Activated CD8-positive, alpha-beta memory T cell treated with anti-CD3 and anti-CD28 coated beads for 24 hours (primary cell): ENCODE data around the gene SLC24A4.

Experiments used
- DNase-seq: peaks from one replicate; pipeline ENCODE4 v3.0.0-alpha.2; 2020

The SLC24A4 gene

DNA sequence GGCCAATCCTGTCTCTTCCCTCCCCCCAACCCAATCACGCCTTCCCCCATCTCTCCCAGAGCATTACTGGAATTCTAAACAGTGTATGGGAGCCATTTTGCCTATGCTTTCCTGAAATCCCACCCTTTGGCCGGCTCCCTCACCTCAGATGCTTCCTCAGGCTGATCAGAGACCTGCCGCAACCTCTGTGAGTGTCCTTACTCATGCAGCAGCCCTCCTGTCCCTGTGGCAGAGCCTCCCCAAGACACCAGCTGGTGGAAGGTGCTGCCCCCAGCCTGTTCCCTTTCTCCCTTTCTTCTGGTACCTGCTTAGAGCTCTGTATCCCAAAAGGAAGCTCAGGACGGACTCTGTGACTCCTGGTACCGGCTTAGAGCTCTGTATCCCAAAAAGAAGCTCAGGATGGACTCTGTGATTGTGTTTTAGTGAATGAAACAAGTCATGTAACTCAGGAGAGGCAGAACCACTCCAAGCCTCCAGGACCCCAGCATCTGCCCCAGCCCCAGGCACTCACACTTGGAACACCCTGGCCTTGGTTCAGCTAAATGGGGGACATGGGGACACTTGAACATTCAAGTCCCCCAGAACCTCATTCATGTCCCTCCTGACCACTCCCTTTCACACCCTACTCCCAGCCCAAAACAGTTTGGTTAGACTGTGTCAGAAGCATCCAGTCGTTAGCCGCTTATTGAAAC lies 161.3 kb downstream of the SLC24A4 start:
- no peak for DNase-seq

DNA sequence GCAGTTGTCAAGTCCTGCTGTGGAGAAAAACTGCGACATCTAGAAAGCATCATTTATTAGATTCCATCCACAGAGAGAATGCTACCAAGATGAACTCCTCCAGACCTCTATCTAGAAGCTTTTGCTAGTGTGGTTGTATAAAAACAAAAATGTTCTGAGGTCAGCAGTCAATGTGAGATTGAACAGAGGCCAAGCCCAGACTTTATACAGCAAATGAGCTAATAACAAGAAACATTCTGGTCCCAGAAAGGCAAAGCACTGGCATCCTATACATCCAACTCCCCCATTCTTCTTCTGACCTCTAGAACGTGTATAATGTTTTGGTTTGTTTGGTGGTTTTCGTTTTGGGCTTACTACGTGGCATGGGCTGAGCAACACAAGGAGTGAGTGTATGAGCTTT lies 163.9 kb downstream of the SLC24A4 start:
- DNase-seq: no peak

DNA sequence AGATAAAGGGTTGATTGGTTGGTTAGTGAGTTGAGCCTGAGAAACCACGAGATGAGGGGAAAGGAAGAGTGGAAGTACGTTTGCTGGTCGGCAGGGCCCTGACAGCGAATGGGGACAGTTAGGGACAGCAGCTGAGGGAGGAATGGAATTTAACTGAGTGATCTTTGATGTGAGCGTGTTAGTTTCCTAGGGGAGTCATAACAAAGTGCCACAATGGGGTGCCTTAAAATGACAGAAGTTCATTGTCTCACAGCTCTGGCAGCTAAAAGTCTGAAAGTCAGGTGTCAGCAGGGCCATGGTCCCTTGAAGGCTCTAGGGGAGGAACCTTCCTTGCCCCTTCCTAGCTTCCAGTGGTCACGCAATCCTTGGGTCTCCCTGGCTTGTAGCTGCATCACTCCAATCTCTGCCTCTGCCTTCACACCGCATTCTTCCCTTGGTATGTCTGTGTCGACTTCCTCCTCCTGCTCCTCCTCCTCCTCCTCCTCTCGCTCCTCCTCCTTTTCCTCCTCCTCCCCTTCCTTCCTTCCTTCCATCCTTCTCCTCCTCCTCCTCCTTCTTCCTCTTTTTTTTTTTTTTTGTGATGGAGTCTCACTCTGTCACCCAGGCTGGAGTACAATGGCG lies 164.7 kb downstream of the SLC24A4 start:
- DNase-seq: no peak

DNA sequence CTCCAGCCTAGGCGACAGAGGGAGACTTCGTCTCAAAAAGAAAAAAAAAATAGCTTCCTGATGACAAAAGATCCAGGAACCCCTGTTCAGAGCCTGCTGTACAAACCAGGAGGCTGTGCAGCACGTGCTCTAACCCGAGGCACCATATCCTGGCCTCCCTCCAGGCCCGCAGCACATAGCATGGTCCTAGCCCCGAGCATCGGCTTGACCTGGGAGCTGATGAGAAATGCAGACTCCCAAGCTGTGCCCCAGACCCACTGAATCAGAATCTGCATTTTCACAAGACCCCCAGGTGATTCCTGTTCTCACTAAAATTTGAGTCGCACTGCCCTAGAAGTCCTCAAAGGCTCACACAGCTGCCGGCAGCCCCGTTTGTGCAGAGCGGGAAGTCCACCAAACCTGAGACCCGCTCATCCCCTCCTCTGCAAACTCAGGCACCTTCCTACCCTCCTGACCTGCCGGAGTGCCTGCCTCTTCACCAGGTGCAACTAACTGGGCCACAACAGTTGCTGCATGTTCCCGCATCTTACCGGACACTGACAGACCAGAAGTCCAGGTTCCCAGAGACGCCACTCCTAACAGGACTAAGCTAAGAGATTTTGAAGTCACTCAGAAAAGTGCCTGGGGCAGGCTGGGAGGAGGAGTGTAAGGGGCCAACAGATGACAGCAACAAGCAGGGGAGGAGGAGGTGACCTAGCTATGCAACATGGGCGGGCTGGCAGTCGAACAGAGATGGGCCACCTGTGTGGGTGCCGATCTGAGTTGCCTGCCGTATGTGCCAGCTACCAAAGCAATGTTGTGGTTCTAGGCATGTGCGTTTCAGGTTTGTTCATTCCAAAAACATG lies 166.7 kb downstream of the SLC24A4 start:
- DNase-seq: no peak

DNA sequence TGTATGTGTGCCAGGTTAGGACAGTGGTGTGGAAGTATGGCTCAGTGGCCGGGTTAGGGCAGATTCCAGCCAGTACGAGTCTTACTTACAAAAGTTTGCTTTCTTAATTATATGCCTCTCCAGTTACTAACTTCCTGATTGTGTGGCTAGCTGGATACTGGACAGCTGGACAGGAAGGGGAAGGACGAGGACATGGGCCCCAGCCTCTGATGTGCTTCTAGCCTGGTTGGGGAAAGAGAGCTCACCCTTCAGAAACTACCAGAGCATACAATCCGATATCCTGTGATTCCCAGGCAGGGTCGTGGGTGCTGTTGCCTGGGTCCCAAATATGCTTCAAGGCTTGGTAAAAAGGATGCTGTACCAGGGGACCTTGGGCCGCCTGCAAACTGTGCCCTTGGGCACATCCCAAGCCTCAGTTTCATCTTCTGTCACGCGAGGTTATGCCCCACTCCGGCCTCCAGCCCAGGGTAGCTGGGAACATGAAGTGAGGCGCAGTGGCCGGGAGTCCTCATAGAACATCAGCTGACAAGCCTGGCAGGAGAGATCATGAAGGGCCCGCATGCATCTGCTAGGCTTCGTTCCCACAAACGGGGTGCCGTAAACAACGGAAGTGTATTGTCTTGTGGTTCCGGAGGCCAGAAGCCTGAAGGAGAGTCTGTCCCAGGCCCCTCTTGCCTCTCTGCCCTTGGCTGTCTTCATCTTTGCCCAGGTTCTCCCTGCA lies 167.4 kb downstream of the SLC24A4 start:
- no peak for DNase-seq

DNA sequence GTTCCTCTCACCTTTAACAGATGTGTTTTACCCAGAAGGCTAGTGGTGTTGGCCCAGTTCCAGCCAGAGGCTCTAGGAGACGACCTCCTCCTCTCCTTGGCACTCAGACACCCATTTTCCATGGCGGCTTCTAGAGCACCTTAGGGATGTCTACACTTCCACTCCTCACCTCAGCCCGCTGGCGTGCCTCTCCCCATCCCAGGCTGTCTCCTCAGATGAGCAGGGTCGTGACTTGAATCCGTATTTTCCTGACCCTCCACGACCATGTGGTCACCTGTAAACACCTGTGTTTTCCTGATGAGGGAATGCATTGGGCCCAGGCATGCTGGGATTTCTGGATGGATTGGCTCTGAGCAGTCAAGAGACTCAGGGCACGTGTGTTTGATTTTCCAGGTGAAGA lies 168.8 kb downstream of the SLC24A4 start:
- DNase-seq: no peak

DNA sequence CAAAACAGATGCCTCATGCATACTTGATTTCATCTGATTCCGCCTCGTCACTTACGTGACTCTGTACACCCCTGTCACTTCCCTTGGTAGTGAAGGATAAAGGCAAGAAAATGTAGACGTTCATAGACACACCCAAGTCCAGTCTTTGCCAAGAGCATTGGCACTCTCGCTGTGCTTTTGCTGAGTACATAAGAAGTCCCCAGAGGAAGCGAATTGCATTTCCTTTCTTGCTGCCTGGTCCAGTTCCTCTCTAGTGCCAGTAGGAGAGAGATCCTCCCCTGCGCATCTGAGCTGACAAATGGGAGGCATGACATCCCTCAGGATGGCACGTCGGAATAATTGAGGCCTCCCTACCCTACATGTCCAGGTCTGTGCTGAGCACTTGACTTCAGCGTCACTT lies 169.3 kb downstream of the SLC24A4 start:
- DNase-seq: no peak

DNA sequence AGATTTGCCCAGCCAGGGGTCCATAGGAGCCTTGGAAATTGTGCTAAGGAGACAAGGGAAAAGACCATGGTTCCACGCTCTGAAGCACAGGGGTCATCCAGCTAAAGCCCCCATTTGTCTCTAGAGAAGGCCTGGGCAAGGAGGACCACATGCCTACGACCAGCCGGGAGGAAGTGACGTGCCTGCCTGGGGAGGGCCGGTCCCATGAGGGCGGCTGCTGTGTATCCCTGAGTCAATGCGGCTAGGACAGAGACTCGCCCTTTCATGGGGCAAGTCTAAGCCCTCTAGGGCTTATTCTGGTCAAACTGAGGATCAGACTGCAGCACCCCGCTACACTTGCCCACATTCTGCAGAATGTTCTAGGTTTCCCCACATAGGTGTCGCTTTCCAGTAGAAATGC lies 170.1 kb downstream of the SLC24A4 start:
- no peak for DNase-seq

DNA sequence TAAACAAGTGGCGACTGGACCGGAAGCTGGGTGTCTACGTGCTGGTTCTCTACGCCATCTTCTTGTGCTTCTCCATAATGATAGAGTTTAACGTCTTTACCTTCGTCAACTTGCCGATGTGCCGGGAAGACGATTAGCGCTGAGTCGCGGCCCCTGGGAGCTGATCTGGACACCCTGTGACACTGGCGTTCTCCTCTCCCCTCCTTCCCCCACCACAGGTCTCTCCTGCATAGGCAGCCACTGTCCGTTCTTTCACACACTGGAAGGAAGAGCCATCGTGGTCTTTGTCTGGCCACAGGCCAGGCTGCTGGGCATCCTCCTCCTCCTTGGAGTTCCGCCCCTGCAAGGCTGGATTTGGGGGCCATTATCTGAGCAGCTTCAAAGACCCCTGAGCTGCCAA lies 170.5 kb downstream of the SLC24A4 start:
- no peak for DNase-seq

DNA sequence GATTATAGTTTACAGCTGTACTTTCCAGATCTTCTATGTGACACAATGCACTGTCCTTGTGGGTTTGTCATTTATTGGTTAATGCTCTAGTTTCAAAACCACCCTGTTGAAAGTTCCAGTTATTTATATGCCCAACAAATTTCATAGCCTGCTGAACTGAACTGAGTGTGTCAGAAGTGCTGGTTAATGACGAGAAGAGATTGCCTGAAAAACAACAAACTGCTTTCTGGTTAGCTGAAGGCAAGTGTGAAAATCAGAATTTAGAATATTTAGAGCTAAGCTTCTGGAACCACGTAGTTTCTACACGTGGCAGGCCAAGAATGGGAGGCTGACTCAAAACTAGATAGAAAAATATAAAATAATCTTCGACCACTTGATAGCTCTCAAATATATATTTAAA lies 171.5 kb downstream of the SLC24A4 start:
- DNase-seq: no peak

DNA sequence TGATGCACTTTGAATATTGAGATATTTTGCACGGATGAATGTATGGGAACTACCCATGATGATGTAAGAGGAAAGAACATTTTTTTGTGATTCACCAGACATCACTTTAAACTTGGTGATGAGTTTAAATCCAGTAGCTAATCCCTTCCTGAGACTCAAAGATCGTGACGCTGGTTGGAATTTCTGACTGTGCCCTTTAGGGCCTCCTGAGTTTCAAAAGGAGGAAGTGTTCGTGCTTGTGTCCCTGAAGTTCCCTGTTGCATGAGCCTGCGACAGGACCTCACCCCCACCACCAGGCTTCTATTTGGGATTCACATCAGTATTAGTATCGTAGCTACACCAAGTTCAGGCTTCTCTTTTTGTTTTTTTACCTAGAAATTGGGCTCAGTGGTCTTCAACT lies 172.1 kb downstream of the SLC24A4 start:
- DNase-seq: peak; percentile 24

DNA sequence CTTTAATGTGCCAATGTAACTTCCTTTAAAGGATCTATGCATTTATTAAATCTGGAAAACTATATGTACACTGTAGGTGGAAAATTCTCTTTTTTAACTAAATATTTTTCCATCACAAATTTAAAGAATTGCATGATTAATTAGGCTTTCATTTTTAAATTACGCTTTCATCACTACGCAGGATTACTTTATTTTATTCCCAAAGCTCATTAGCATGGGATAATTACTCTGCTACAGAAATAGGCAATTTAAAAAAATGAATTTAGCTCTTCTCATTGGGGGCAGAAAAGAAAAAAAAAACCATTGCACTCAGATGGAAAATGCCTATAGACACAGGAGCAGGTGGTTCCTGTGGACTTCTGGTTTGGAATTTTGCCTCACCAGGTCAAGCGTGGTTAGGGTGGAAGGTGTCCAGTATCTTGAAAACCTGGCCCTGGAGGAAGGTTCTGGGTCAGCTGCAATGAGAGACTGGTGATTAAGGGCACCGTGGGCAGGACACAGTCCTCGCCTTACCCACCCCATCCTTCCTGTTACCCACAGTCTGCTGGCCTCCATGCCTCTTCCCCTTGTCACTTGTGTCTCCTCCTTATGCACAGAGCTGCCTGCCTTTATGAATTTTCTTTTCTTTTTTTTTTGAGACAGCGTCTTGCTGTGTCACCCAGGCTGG lies 173.4 kb downstream of the SLC24A4 start:
- DNase-seq: peak; percentile 26

DNA sequence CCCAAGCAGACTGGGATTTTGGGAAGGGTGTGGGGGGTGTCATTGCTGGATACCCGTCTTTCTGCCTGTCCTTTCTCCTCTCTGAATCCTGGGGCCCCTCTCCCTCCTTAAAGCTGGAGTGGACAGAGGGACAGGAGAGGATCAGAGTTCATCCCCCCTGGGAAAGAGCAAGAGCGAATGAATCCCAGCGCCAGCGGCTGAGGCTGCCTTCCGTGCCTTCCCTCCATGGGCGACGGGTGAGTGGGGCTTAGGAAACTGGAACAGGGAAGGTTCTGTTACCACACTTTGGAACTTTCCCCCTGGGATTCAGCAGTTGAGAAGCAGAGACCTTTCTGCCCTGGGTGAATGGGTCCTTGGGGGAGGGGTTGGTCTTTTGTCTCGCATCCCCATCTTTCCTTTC lies 174.4 kb downstream of the SLC24A4 start:
- peak; percentile 45 for DNase-seq

DNA sequence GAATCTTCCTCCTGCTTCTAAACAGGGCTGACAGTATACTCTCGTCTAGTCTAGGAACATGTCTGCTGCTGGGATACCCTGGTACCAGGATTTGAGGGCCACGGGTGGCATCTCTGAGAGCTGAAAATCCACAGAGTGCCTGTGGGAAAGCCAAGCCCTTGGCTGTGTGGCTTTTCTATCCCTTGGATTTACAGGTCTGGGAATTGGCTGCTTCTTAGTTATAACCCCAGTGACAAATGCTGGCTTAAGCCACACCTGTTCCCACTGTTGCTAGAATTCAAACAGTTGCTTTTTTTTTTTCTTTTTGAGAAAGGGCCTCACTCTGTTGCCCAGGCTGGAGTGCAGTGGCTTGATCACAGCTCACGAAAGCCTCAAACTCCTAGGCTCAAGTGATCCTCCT lies 176.3 kb downstream of the SLC24A4 start:
- DNase-seq: no peak

DNA sequence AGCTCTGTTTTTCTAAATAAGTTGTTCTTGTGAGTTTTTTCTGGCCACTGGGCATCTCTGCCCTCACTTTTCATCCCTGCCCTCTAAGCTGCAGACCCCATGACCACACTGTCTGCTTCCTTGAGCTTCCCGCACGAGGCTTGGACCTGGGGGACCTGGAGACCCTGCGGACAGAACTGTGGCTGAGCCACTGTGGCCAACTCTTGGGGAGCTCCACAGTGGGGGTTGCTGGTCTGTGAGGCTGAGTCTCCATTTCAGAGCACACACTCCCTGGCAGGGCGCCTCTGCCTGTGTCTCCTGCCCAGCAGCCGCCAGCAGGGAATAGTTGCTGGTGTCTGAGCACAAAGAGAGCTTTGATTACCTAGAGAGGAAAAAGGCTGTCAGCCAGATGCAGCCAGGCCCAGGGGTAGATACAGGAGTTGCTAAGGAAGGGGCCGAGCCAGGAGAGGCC lies 177.6 kb downstream of the SLC24A4 start:
- DNase-seq: no peak

DNA sequence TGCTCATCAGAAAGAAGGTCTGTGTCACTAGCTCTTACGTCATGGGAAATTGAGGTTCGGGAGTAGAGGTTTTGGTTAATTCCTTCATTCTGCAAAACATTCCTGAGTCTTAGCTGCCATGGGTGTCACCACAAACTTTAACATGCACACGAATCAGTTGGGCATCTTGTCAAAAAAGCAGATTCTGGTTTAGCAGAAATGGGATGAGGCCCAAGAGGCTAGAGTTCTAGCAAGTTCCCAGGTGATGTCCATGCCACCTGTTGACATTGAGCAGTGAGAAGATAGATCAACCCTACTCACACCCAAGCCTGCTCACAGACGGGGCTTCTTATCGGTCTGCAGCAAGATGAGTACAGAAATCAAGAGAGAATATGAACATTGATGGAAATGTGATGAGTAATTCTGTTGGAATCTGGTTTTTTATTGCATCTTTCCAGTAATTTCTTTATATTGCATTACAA lies 179.0 kb downstream of the SLC24A4 start:
- no peak for DNase-seq

DNA sequence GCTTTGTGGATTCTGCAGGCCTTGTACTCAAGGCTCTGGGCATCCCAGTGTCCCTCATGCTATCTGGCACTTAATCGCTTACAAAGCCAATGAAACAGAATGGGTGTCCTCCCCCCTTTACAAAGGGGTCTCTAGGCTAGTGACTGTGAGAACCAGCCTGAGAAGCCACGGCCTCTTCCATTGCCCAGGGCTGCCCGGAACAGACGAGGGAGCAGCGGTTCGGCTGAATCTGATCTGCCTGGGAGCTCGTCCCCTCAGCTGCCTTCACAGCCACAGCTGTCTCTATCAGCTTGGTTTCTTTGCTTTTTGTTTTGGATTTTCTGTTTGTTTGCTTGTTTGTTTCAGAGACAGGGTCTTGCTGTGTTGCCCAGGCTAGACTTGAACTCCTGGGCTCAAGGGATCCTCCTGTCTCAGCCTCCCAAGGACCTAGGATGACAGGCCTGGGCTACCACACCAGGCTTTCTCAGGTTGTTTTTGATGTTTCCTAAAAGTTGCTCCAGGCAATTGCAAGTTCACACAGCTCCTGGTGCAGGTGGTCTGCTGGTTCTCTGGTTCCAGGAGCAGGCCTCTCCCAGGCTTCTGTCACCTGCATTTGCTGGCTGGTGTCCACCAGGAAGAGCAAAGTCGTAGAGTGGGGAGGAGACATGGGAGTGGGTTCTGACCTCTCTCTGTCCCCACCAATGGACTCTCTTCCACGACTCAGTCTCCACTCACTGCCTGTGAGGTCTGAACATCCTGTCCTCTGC lies 179.7 kb downstream of the SLC24A4 start:
- peak; percentile 40 for DNase-seq

DNA sequence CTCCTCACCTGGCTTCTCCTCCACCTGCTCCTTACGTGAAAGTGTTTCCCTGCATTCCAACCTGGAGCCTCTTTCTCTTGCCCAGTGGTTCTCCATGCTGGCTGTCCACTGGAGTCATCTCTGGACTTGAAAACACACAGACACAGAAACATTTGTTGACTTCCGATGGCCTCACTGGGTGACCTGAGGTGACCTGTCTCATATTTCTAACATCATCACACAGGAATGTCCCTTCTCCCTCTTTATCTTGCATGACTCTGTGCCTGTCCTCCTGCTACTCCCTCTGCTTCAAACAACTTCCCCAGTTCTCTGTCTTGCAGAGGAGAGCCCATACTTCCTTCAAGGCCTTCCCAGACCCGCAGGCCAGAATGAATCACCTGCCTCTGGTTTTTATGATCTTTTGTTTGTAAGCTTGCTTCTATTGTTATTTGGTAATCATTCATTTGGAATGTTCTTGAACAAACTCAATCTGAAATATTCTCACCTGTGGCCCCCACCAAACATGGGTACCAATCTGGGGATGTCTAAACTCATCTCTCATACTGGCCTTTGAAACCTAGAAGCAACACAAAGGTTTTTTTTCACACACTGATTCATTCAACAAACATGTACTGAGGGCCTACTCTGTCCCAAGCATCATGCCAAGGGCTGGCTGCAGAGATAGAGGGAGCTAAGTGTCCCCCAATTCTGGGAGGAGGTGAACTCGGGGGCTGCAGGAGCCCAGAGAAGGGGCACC lies 181.0 kb downstream of the SLC24A4 start:
- no peak for DNase-seq

DNA sequence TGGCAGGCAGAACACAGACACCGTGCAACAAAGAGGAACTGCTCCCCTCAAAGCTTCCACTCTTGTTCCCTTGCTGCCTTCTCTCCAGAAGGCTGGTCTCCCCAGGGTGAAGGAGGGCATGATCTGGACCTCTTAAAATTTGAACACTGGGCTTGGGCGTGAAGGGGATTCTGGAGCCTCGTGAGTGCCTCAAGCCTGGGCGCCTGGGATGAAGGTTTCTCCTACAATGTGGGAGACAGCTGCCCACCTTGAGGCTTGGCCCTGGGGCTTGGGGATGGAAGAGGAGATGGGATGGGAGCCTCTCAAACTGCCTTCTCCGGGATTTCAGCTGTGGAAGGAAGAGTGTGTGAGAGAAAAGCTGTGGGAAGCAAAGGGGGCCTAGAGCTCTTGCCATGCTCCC lies 182.9 kb downstream of the SLC24A4 start:
- DNase-seq: no peak

DNA sequence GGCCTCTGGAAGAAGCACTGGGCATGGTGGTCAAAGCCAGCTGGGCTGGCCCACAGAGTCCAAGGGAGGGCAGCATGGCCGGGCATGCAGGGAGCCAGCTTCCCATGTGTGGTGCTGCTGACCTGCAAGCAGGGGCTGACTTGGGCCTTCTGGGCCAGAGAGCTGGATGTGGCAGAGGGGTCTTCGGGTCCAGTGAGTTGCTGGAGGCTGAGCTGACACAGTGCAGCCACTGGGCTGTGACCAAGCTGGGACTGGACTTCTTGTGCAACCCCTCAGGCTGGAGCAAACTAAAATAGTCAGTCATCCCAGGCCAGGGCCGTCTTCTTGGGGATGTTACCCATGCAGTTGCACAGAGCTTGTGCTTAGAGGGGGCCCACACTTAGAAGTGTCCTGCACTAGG lies 183.3 kb downstream of the SLC24A4 start:
- DNase-seq: no peak

DNA sequence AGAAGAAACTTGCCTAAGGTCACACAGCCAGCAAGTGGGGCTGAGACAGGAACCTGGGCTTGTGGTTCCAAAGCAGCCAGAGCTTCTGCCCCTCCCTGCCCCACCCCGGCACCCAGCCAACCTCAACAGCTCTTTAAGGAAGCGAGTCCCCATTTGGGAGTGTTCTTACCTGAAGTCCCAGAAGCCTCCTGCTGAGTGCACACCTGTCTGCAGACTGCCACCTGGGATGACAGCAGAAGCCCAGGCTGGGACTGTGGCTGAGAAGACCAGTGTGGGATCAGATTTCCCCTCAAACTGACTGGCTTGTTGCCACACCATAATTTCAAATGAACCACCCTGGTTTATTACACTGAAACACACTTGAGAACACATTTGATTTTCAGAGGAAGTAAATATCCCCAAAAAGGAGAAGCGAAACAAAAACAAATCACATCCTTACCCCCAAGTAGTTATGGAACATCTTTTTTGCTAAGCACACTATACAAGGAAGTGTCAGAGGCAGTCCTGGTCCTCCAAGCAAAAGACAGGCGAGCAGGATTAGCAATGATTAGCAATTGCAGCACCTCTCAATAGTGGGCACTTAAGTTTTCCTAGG lies 184.3 kb downstream of the SLC24A4 start:
- DNase-seq: no peak
